Measurements from ENCODE around the gene CTIF. TPM values are rescaled to one million over a fixed set of nuclear protein-coding genes. Genes with fewer than 3 reads are reported as not detected.

The CTIF gene
- polyA plus RNA-seq, 1 donor from 2014 or later = 50.2 TPM

DNA sequence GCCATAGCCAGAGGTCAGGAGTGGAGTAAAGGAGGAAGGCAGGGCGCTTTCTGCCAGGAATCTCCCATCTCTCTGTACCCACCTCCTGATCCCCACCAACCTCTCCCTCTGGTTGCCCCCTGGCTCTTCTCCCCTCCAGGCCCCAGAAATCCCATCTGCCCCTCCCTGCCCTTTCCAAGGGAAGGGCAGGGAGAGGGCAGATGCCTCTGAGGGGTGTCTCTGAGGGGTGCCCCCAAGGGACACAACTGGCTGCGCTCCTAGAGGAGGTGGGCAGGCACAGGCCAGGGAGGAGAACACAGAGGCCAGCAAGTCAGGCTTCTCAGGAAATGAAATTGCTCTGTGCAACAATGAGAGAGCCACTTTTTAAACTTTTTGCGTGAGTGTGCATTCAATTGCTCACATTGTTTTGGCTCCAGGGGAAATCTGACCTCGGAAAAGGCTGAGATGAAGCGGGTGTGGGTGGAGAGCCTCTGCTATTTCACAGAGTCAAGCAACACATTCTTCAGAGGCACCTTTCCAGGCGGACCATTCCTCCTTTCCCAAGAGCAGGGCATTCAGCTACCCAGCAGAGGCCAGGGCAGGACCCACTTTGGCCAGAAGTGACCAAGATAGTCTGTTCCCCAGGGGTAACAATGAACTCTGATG is 286.4 kb downstream of the CTIF start:
- TF ChIP-seq, protein P1, sequence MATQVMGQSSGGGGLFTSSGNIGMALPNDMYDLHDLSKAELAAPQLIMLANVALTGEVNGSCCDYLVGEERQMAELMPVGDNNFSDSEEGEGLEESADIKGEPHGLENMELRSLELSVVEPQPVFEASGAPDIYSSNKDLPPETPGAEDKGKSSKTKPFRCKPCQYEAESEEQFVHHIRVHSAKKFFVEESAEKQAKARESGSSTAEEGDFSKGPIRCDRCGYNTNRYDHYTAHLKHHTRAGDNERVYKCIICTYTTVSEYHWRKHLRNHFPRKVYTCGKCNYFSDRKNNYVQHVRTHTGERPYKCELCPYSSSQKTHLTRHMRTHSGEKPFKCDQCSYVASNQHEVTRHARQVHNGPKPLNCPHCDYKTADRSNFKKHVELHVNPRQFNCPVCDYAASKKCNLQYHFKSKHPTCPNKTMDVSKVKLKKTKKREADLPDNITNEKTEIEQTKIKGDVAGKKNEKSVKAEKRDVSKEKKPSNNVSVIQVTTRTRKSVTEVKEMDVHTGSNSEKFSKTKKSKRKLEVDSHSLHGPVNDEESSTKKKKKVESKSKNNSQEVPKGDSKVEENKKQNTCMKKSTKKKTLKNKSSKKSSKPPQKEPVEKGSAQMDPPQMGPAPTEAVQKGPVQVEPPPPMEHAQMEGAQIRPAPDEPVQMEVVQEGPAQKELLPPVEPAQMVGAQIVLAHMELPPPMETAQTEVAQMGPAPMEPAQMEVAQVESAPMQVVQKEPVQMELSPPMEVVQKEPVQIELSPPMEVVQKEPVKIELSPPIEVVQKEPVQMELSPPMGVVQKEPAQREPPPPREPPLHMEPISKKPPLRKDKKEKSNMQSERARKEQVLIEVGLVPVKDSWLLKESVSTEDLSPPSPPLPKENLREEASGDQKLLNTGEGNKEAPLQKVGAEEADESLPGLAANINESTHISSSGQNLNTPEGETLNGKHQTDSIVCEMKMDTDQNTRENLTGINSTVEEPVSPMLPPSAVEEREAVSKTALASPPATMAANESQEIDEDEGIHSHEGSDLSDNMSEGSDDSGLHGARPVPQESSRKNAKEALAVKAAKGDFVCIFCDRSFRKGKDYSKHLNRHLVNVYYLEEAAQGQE (IDR thresholded peaks at IDR 0.05; ENCODE audit: borderline replicate concordance) = no peak
- no peak for TF ChIP-seq EP300 (conservative IDR thresholded peaks at IDR 0.05; ENCODE audit: poor library complexity, severe bottlenecking)
- TF ChIP-seq POLR2AphosphoS5 (IDR thresholded peaks at IDR 0.05) = no peak
- TF ChIP-seq, protein P2, sequence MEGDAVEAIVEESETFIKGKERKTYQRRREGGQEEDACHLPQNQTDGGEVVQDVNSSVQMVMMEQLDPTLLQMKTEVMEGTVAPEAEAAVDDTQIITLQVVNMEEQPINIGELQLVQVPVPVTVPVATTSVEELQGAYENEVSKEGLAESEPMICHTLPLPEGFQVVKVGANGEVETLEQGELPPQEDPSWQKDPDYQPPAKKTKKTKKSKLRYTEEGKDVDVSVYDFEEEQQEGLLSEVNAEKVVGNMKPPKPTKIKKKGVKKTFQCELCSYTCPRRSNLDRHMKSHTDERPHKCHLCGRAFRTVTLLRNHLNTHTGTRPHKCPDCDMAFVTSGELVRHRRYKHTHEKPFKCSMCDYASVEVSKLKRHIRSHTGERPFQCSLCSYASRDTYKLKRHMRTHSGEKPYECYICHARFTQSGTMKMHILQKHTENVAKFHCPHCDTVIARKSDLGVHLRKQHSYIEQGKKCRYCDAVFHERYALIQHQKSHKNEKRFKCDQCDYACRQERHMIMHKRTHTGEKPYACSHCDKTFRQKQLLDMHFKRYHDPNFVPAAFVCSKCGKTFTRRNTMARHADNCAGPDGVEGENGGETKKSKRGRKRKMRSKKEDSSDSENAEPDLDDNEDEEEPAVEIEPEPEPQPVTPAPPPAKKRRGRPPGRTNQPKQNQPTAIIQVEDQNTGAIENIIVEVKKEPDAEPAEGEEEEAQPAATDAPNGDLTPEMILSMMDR (IDR thresholded peaks at IDR 0.05; ENCODE audit: poor library complexity, severe bottlenecking) = no peak
- no peak for TF ChIP-seq RAD21 (conservative IDR thresholded peaks at IDR 0.05)
- no peak for TF ChIP-seq EZH2 (IDR thresholded peaks at IDR 0.05; ENCODE audit: borderline replicate concordance, insufficient read depth, low read length, poor library complexity, severe bottlenecking)
- Histone ChIP-seq H2AFZ (ENCODE audit: low read depth, low read length) (no peak overlapping the region), H3K36me3 (ENCODE audit: insufficient read depth, low read length) (no peaks in the 10 kb centered on the region), H3K27ac (ENCODE audit: low read length) (no peak overlapping the region), H3K4me3 (ENCODE audit: low read length) (no peak overlapping the region), H3K79me2 (replicated peaks; ENCODE audit: insufficient read depth, low read length) (no peaks in the 10 kb centered on the region), H3K9me2 (ENCODE audit: insufficient read depth, low read length) (no peaks in the 10 kb centered on the region), H3K4me2 (ENCODE audit: low read length) (no peak overlapping the region), H3K9me3 (ENCODE audit: low read length) (no peaks in the 10 kb centered on the region), H4K20me1 (ENCODE audit: insufficient read depth) (no peaks in the 10 kb centered on the region), H3K27me3 (ENCODE audit: insufficient read depth, low read depth, low read length) (no peaks in the 10 kb centered on the region), H3K9ac (ENCODE audit: low read length) (no peak overlapping the region), H3F3A (ENCODE audit: insufficient read depth, low read length, poor library complexity, severe bottlenecking) (no peaks in the 10 kb centered on the region)

DNA sequence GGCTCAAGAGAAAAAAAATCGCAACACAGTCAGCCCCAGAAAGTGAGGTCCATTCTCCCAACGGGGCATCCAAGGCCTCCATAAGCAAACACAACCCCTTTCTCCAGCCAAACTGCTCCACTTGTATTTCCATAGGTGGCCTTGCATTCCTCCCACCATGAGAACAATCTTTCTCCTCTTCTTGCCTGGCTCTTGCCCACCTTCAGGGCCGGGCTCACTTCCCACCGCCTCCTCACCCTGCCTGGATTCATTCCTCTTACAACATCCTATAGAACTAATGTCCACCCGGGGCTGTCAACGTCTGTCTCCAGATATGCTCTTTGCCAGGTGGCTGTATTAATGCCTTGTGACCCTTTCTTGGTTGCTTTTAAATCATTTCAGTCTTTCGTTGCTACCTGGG is 287.4 kb downstream of the CTIF start:
- no peaks in the 10 kb centered on the region for H3K9me3 ChIP-seq (ENCODE audit: low read length)
- no peaks in the 10 kb centered on the region for H3K9me2 ChIP-seq (ENCODE audit: insufficient read depth, low read length)
- H2AFZ ChIP-seq (ENCODE audit: low read depth, low read length) = no peak overlapping the region
- TF ChIP-seq, protein P1 (IDR thresholded peaks at IDR 0.05; ENCODE audit: borderline replicate concordance) = no peak
- no peaks in the 10 kb centered on the region for H4K20me1 ChIP-seq (ENCODE audit: insufficient read depth)
- no peaks in the 10 kb centered on the region for H3F3A ChIP-seq (ENCODE audit: insufficient read depth, low read length, poor library complexity, severe bottlenecking)
- H3K27me3 ChIP-seq (ENCODE audit: insufficient read depth, low read depth, low read length) = no peaks in the 10 kb centered on the region
- H3K79me2 ChIP-seq (replicated peaks; ENCODE audit: insufficient read depth, low read length) = no peaks in the 10 kb centered on the region
- no peak overlapping the region for H3K4me3 ChIP-seq (ENCODE audit: low read length)
- no peak overlapping the region for H3K9ac ChIP-seq (ENCODE audit: low read length)
- H3K4me2 ChIP-seq (ENCODE audit: low read length) = no peak overlapping the region
- H3K36me3 ChIP-seq (ENCODE audit: insufficient read depth, low read length) = no peaks in the 10 kb centered on the region
- H3K27ac ChIP-seq (ENCODE audit: low read length) = no peak overlapping the region

Measured in neural cell (in vitro differentiated cells).